OCI-LY1 (cell line): ENCODE results near the gene VOPP1.

Experiments
- CTCF ChIP-seq: fragments of 200-600 bp; sonication (generic), shearing (Covaris generic); IDR thresholded peaks from 2 replicates; pipeline ENCODE4 v1.5.1; 2017; ENCODE audit warnings: mild to moderate bottlenecking, antibody characterized with exemption, low read length, moderate library complexity, mixed read lengths
- EZH2 ChIP-seq: fragments of 200-600 bp; sonication (generic), shearing (Covaris generic); IDR thresholded peaks from 2 replicates; pipeline ENCODE4 v1.8.0; 2017; ENCODE audit warnings: borderline replicate concordance, mixed run types, mild to moderate bottlenecking, antibody characterized with exemption, low read length, moderate library complexity, mixed read lengths

DNA sequence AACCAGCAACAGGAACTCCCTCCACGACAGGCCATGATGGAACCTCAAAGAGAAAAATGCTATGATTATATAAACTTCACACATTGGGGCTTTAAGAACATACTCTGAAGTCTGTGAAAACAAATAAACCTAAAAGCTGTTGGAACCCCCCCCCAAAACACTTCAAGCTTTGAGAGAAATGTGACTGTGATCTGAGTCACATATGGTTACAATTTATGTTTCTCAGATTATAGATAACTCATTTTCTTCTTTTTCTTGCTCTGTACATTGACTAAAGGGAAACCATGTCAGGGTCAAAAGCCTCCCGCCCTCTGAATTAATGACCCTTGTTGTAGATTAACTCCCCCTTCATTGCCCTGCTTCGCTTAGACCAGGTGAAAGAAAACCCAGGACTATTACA is 15.8 kb downstream of the VOPP1 start:
- TF ChIP-seq CTCF (no peak), EZH2 (no peak)
